ENCODE data around the gene KREMEN1.

KREMEN1 gene

DNA sequence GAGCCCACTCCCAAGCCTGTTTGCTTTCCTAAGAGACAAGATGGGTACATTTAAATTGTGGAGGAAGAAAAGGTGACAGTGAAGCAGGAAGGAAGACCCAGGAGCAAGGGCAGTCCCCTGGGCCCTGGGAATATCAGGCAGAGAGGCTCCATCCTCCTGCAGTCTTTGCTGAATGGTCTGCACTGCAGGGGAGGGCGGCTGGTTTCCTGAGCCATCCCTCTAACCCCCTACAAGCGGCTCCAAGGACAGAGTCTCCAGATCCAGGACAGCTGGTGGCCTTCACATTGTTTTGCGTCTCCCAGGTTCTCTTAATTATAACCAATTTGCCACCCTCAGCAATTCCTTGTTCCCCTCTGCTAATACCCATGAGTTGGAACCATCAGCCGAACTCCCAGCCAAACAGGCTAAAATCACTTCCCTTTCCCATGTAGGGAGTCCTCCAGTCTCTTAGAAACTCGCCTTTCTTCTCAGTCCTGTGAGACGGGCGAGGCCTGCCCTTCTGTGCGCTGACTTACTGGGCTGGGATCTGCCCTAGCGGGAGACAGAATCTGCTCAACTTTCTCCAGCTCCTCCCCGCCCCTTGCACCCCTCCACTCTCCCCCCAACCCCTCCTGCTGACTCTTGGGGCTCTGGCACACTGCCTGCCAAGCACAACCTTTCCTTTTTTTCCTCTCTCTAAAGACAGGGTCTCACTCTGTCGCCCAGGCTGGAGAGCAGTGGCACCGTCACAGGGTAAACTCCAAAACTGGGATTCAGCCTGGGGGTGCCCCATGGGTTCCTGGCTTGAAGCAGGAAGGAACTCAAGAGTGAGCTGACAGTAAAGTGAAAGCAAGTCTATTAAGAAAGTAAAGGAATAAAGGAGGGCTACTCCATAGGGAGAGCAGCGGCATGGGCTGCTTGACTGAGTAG, 79.5 kb downstream of the KREMEN1 start:
- no peak for DNase-seq (ENCODE audit: low read depth)

DNA sequence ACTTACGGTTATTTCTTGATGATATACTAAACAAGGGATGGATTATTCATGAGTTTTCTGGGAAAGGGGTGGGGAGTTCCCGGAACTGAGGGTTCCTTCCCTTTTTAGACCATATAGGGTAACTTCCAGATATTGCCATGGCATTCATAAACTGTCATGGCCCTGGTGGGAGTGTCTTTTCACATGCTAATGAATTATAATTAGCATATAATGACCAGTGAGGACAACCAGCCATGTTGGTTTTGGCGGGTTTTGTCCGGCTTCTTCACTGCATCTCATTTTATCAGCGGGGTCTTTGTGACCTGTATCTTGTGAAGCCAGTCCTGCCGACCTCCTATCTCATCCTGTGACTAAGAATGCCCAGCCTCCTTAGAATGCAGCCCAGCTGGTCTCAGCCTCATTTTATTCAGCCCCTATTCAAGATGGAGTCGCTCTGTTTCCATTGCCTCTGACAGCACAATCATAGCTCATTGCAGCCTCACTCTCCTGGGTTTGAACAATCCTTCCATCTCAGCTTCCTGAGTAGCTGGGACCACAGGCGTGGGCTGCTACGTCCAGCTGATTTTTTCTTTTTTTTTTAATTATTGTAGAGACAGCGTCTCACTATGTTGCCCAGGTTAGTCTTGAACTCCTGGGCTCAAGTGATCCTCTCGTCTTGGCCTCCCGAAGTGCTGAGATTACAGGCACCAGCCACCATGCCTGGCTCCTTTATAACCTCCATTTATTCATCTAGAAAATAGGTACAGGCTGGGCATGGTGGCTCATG, 80.3 kb downstream of the KREMEN1 start:
- DNase-seq (ENCODE audit: low read depth) = no peak

DNA sequence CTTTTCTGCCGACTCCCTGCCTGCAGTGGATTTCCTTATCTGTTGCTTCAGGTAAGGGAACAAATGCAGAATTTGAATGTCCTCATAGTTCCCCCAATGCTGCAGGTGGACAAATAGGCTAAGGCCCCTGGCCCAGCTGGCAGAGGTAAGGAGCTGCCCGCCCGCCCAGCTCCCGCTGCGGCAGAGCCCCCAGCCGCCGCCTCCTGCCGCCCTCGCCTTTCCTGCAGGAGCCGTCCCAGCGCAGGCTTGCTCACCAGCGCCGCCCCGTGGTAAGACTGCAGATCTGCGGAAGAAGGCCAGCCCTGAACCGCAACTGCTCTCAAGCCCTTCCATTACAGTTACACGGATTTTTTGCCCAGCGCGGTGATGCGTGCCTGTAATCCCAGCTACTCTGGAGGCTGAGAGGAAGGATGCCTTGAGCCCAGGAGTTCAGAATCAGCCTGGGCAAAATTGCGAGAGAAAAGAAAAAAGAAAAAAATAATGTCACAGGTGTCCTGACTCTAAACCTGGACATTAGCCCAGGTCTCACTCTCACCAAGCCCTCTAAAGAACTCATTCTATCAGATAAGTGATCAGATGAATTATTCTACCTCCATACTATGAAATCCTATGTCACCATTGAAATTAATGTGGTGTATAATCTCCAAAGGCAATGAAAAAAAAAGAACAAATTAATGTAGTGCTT, 81.7 kb downstream of the KREMEN1 start:
- peak; percentile 50 for DNase-seq (ENCODE audit: low read depth)

DNA sequence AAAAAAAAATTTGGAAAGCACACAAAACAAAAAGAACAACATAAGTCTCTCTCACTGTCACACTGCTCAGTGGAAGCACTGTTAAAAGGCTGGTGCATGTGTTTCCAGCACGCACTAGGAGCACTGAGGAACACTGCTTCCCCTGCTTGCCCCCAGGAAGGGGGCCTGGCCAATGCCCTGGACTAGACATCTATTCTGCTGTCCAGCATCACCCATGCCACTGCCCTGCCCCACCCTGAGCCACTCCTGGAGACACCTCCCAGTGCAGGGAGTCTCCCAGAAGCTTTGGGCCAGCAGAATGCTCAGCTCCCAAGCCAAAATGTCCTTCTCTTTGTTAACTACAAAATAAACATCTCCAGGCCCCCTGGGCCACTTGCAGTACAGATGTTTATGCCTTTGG, 83.1 kb downstream of the KREMEN1 start:
- DNase-seq (ENCODE audit: low read depth) = no peak

DNA sequence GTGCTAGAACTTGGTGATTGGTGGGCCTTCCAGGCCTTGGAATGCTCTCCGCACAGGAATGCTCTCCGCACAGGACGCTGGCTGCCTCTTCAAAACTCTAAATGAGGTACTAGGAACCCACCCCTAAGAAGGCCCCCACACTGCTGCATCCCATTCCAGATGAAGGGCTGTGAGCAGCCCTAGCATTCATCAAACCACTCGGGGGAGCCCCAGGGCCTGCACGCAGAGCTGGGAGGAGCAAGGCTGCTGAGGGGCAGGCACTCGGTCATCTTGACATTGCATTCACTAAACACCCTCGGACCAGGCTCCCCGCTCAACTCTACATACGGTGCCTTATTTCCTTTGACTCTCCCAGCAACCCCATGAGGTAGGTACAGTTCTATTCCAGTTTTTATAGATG, 83.7 kb downstream of the KREMEN1 start:
- peak; percentile 17 for DNase-seq (ENCODE audit: low read depth)

DNA sequence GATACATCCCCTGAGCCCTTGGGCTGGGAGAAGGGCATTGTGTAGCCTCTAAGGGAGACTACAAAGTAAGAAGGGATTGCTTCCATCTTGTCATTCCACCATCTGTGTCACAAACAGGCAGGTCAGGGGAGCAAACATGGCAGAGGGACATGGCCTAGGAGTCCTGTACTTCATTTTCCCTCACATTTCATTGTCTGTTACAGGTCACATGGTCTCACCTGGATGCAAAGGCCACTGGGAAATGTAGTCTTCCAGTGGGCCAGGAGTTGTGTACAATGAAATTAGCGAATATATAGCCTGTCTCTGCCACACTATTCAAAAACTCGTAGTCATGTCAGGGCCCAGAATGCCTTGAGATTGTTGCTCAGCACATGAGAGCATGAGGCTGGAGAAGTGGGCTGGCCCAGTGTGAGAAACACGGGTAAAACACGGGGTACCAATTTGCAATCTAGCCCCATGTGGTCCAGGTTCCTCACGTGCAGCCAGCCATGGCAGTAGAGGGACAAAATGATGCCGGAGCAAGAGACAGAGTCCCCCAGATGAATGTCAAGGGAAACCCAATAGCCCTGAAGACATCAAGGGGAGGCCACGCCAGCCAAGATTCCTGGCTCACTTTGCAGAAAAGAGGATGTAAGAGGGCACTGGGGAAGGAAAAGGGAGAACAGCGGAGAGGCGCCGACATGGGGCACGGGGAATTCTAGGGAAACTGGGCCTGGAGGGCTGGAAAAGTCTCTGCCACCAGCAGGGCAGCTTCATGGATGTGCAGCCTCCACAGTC, 85.1 kb downstream of the KREMEN1 start:
- no peak for DNase-seq (ENCODE audit: low read depth)

DNA sequence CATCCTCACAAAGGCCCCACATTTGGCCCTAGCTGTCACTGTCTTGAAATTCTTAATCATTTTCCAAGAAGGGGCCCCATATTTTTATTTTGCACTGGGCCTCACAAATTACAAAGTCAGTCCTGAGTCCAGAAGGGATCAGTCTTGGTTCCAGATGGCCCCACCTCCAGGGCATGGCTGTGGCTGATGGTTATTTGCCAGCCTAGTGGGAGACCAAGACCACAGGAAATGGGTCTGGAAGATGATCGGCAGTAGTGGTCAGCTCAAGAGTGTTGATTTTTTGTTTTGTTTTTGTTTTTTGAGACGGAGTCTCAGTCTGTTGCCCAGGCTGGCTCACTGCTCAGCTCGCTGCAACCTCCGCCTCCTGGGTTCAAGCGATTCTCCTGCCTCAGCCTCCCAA, 85.7 kb downstream of the KREMEN1 start:
- DNase-seq (ENCODE audit: low read depth) = no peak

DNA sequence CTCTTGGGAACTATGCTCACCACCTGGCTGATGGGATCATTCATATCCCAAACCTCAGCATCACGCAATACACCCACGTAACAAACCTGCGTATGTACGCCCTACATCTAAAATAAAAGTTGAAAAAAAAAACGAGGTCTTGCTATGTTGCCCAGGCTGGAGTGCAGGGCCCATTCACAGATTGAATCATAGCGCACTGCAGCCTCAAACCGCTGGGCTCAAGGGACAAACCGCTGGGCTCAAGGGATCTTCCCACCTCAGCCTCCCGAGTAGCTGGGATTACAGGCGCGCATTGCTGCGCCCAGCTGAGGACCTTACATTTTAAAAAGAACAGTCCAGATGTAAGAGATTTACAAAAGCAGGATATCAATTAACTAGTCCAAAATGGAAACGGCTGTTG, 91.0 kb downstream of the KREMEN1 start:
- DNase-seq (ENCODE audit: low read depth) = no peak

DNA sequence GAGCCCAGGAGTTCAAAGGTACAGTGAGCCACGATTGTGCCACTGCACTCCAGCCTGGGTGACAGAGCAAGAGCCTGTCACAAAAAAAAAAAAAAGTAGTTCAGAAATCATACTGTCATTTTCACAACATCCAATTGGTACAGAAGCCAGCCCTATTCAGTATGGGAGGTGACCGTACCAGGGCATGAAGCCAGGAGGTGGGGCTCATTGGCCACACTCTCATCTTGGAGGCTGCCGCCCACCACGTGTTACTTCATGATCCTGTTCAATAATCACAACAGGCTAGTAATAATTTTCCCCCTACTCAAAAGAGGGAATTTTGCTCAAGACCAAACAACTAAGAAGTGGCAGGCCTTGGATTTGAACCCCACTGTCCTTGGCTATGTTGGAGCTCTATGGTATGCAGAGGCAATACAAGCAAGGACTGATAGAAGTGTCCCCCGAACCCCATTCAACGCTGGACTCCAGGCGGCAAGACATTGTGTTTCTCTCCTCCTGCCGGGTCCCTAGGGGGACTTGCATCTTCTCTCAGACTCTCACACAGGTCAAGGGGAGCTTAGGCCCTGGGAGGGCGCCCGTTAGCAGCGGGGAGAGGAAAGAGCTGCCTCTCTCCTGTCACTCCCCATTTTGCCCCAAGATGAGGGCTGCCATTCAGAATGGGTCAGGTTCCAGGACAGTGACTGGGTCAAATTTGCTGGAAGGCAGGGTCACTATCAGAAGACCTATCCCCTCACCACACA, 92.7 kb downstream of the KREMEN1 start:
- no peak for DNase-seq (ENCODE audit: low read depth)

DNA sequence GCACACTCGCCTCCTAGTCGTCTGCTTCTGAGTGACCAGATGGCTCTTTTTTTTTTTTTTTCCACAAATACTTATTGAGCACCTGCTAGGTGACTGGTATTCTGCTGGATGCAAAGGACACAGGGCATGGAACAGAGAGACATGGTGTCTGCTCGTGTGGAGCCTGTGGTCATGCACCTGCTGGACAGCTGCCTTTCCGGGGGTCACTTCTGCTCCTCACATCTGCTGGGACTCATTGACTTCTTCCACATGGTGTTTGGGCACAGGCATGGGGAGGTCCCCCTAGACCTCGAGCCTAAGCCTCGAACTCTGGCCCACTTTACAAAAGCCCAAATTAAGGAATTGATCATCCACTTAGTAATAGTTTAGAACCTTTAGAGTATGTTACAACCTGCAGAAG, 93.3 kb downstream of the KREMEN1 start:
- no peak for DNase-seq (ENCODE audit: low read depth)

DNA sequence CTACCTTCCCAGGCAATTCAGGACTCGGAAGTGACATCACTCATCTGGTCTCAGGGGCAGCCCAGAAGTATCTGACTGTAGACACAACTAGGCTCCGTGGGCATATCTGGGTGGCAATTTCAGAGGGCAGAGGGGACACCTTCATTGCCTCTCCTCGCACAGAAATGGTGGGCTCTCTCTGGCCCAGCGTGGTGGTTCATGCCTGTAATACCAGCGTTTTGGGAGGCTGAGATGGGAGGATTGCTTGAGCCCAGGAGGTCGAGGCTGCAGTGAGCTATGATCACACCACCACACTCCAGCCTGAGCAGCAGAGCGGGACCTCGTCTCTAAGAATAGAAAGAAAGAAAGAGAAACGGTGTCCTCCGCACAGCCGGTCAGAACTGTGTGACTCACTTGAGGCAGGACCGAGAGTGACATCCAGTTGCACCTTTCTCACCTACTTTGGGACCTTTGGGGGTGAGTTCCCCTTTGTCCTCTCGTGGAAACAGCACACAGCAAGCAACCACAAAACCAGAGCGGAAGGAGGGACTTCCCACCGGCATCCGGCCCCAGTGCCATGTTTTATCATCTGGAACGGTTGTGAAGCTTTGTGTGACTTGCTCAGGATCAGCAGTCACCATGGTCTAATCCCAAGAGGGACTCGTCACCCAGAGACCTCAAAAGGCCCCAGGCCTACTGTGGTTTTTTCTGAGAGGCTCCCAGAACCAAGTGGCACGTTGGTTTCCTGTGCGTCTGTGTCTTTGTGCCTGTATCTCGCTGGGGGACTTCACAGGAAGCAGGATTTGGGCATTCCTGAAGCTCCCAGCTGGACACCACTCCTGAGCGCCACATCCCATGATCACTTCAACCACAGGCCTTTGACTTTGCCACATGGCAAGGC, 94.4 kb downstream of the KREMEN1 start:
- no peak for DNase-seq (ENCODE audit: low read depth)

DNA sequence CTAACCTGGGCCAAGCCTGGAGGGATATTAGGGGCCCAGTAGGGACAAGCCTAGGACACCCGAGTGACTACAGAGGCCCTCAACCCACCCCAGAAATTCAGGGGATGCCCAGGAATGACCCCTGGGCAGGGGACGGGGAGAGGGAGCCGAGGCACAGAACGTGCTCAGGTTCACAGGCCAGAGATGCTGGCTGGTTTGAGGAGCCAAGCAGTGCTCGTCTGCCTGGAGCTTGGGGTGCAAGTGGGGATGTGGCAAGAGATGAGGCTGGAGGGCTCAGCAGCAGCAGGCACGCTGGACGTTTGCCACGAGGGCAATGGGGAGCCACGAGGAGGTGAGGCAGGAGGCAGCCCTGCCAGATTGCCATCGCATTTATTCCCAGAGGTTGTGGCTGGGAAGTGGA, 98.9 kb downstream of the KREMEN1 start:
- no peak for DNase-seq (ENCODE audit: low read depth)

DNA sequence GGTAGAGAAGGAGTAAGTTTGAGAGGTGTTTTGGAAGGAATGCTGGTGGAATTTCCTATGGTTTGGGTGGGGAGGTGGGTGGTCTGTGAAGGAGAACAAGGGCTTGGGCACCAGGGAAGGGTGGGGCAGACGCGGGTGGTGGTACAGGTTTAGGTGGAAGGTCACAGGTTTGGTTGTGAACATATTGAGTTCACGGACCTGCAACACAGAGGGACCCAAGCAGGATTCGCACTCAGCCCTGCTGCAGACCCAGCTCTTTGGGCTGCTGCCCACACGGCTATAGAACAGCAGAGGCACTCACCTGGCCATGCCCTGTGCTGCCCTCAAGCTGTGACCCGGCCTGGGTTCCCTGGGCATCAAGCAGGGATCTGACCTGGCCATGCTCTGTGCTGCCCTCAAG, 99.4 kb downstream of the KREMEN1 start:
- no peak for DNase-seq (ENCODE audit: low read depth)

DNA sequence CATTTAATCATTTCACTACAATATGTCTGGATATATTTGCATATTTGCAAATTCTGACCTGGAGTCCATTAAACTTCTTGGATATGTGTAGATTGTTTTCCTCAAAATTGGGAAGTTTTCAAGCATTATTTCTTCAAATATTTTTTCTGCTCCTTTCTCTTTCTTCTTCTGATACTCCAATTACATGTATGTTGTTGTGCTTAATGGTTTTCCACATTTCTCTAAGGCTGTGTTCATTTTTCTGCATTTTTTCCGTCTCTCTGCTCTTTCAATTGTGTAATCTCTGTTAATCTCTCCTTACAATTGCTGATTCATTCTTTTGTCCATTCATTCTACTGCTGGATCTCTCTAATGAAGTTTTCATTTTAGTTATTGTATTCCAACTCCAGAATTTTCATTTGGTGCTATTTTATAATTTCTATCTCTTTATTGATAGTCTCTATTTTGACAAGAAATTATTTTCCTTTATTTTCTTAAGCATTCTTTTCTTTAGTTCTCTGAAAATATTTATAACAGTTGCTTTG, 102.5 kb downstream of the KREMEN1 start:
- DNase-seq (ENCODE audit: low read depth) = no peak

DNA sequence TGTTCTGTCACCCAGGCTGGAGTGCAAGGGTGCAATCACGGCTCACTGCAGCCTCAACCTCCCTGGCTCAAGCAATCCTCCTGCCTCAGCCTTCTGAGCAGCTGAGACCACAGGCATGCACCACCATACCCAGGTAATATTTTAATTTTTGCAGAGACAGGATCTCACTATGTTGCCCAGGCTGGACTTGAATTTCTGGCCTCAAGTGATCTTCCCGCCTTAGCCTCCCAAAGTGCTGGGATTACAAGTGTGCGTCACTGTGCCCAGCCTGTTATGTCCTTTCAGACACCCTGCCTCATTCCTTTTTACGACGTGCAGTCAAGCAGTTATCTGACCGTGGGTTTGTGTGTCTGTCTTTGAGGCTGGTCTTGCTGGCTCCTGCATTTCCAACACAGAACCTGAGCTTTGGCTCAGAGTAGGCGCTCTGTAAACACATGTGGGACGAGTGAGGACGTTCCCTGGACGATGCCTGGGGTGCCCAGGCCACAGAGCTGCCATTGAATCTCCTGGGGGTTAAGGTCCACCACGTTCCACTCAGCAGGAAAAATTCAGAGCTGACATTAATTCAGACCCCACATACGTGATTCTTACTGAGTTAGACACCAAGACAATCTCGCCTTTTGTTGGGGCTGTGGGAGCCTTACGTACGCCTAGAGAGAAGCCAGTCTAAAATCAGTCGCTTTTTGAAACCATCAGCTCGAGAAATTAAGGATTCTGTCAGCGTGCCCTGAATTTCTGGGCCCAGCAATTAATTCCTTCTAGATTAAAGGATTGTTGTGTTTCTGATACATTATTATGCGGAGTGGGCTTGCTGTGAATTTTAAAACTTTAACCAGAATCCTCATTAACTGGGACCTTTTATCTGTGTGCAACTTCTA, 111.4 kb downstream of the KREMEN1 start:
- no peak for DNase-seq (ENCODE audit: low read depth)

DNA sequence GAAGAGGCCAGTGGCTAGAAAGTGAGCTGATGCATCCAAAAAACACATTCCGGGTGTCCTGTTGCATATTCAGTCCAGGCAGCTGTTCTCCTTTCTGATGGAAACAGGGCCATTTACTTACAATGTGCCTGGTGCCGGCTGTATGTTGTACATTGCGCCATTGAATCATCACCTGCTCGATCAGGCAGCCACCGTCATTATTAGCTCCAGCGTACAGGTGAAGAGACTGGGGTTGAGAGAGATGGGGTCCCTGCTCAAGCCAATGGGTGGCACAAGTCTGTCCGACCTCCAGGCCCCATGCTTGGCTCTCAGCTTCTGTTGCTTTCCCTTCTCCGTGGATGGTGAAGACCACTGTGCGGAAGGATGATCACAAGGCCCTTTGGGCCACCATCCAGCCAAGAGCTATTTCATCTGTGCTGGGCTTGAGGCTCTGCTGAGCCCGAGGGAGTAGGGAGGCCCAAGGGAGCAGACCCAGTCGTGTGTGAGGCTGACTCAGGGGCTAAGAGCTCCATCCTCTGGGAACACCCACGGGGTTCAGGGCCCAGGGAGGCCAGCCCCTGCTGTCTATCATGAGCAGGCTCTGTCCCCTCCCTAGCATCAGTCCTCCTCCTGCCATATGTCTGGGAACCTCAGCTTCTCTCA, 112.1 kb downstream of the KREMEN1 start:
- no peak for DNase-seq (ENCODE audit: low read depth)

DNA sequence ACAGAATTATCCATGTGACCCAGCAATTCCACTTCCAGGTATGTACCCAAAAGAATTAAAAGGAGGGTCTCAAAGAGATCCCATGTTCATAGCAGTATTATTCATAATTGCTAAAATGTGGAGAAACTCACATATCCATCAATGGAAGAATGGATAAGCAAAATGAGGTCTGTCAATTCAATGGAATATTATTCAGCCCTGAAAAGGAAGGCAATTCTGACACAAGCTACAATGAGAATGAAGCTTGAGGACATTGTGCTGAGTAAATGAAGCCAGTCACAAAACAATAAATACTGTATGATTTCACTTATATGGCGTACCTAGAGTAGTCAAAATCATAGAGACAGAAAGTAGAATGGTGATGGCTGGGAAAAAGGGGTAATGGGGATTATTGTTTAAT, 113.5 kb downstream of the KREMEN1 start:
- no peak for DNase-seq (ENCODE audit: low read depth)

DNA sequence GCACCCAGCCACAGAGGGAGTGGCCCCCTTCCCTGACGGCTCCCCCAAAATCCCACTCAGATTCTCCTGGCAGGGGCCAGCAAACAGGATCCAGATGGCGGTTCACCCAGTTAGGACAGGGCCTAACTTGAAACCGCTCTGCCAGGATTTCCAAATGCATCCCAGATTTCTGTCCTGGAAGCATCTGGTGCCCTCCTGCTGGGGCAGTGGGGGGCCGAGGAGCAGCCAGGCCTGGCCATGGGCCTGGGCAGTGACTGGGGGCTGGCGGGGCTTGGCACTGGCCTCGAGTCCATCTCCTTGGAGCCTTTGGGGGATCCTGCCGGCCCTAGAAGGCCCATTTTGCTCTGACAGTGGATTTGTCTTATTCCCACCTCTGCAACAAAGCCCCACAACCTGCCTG, 115.0 kb downstream of the KREMEN1 start:
- DNase-seq (ENCODE audit: low read depth) = no peak

DNA sequence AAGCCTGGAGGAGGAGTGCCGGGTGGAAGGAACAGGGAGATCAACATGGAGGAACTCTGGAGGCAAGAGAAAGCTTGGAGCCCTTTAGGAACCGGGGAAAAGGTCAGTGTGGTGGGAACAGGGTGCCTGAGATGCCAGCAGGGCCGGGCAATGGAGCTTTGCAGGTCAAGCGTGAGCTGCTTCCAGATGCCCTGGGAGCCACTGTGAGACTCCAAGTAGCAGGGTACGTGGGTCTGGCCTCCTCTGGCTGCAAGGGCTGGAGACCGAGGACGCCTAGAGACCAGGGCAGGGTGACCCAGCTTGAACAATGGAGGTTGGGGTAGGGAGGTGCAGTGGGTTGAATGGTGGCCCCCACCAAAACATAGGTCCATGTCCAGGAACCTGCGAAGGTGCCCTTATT, 117.2 kb downstream of the KREMEN1 start:
- no peak for DNase-seq (ENCODE audit: low read depth)
